Breast epithelium (tissue), 4 donors: ENCODE measurements around the gene IL26. TPM values are rescaled to one million over a fixed set of nuclear protein-coding genes. Genes with fewer than 3 reads are reported as not detected.

ENCODE experiments used
- DNase-seq, 2 donors: peaks; one replicate each; pipeline ENCODE4 v3.0.0-alpha.2; 2019; ENCODE audit warnings: low spot score in 2 of 2
- H3K27ac ChIP-seq, 2 donors: fragments of 200-600 bp; sonication (generic) in 1 of 2; one replicate each; pipeline ENCODE4 v1.5.1; 2016 to 2019; ENCODE audit warnings: mild to moderate bottlenecking in 1 of 2
- H3K27me3 ChIP-seq, 2 donors: fragments of 200-600 bp; sonication (generic) in 1 of 2; one replicate each; pipeline versions ENCODE4 v1.5.1 to v1.6.0; 2017 to 2019; ENCODE audit warnings: control low read depth in 1 of 2, mild to moderate bottlenecking in 1 of 2
- H3K36me3 ChIP-seq: fragments of 200-600 bp; one replicate; pipeline ENCODE4 v1.5.1; 2019
- H3K4me1 ChIP-seq, 2 donors: fragments of 200-600 bp; sonication (generic); one replicate each; pipeline ENCODE4 v1.5.1; 2016 to 2019; ENCODE audit warnings: control low read depth in 1 of 2
- H3K4me3 ChIP-seq, 3 donors: fragments of 200-600 bp; sonication (generic); 1 replicate in 2 of 3; 2 replicates in 1 of 3; pipeline ENCODE4 v1.5.1; 2016 to 2019; ENCODE audit warnings: mild to moderate bottlenecking in 3 of 3, moderate library complexity in 2 of 3
- H3K9me3 ChIP-seq, 2 donors: fragments of 200-600 bp; sonication (generic) in 1 of 2; one replicate each; pipeline ENCODE4 v1.5.1; 2016 to 2019; ENCODE audit warnings: control low read depth in 1 of 2
- CTCF ChIP-seq, 3 donors: fragments of 450-650 bp; IDR thresholded peaks; one replicate each; pipeline ENCODE4 v1.5.1; 2016 to 2017; ENCODE audit warnings: antibody characterized with exemption in 3 of 3, mild to moderate bottlenecking in 3 of 3, moderate library complexity in 3 of 3
- POLR2A ChIP-seq: fragments of 450-650 bp; IDR thresholded peaks from one replicate; pipeline ENCODE4 v1.6.1; 2016; ENCODE audit warnings: antibody characterized with exemption, mild to moderate bottlenecking, moderate library complexity
- POLR2AphosphoS5 ChIP-seq, 3 donors: sonication (generic); formaldehyde crosslinking; IDR thresholded peaks; one replicate each; pipeline ENCODE4 v1.6.1; 2017; ENCODE audit warnings: antibody characterized with exemption in 3 of 3
- intact Hi-C: fragments of 100-400 bp; cut with DNase I; formaldehyde crosslinking; loops from one replicate; pipeline ENCODE4 v1.15.1; 2023; ENCODE audit warnings: low total_unique reads
- total RNA-seq, 3 donors: library from RNA; depleted of rRNA; stranded (reverse); fragments of >200 nt; gene quantifications; one replicate each; pipeline ENCODE4 v1.1.0, GENCODE V29; 2016

IL26 gene
- total RNA-seq, 3 donors from 2014 or later, result not detected

DNA sequence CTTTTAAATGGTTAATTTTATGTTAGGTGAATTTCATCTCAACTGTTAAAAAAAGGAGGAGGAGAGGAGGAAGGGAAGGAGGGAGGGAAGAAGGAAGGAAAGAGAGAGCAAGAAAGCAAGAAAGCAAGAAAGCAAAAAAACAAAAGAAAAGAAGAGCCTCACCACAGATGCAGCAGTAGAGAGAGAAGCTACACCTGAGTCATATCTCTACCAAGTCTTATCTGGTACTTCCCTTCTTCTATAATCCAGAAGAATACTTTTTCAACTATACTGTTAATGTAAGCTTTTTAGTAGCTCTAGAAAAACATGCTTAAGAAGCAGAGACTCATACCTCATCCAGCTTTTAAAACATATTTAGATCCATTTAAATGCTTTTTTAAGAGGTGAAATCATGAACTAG is 5.6 kb upstream of the IL26 start:
- no peaks in the 10 kb centered on the region for H3K27me3 ChIP-seq
- no peak for TF ChIP-seq POLR2A
- no peak for TF ChIP-seq CTCF (IDR thresholded peaks at IDR 0.05)
- no peak for TF ChIP-seq POLR2AphosphoS5 (IDR thresholded peaks at IDR 0.05)
- intact Hi-C loops, result no loop called here
- H3K36me3 ChIP-seq, result no peaks in the 10 kb centered on the region
- no peak for DNase-seq
- no peaks in the 10 kb centered on the region for H3K9me3 ChIP-seq
- no peak overlapping the region for H3K27ac ChIP-seq
- no peaks in the 10 kb centered on the region for H3K4me1 ChIP-seq
- no peak overlapping the region for H3K4me3 ChIP-seq

DNA sequence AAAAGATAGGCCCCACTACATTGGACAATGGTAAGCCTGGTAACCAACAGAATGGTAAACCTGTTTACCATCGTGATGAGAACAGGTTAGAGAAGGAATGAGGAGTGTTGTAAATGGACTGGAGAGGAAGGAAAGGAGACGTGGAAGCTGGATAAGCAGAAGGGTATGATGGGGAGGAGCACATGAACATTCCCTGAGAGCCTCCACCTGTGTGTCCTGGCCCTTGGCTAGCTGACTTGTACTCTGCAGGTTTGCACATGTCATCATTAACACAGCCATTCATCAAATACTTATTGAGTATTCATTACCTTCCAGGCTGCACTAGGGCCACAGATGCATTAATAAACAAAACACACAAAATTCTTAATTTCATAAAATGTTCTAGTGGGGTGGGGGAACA is 4.3 kb upstream of the IL26 start:
- no peak for DNase-seq
- no peaks in the 10 kb centered on the region for H3K4me1 ChIP-seq
- H3K27me3 ChIP-seq, result no peaks in the 10 kb centered on the region
- no peaks in the 10 kb centered on the region for H3K36me3 ChIP-seq
- no peak overlapping the region for H3K4me3 ChIP-seq
- intact Hi-C loops, result no loop called here
- TF ChIP-seq CTCF (IDR thresholded peaks at IDR 0.05) (no peak), POLR2AphosphoS5 (IDR thresholded peaks at IDR 0.05) (no peak), POLR2A (no peak)
- no peaks in the 10 kb centered on the region for H3K9me3 ChIP-seq
- no peak overlapping the region for H3K27ac ChIP-seq

DNA sequence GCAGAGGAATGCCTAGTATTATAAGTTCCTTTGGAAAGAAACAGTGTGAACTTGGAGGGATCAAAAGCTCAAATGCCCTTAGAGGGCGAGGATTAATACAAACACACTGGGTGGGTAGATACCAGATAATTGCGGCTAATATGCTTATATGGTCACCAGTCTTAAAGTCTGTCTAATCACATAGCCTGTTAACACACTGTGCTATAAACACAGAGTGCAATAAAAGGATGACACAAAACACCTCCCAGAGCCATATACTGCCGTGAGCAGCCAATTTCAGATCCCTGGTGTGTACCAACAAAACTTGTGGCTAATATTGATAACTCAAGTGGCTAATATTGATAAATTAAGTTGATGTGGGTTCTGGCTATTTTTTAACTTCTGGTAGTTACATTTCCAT is 1.7 kb upstream of the IL26 start:
- Histone ChIP-seq H3K4me1 (no peaks in the 10 kb centered on the region), H3K27ac (no peak overlapping the region), H3K27me3 (no peaks in the 10 kb centered on the region), H3K4me3 (no peak overlapping the region), H3K9me3 (no peaks in the 10 kb centered on the region), H3K36me3 (no peaks in the 10 kb centered on the region)
- TF ChIP-seq POLR2A, result no peak
- TF ChIP-seq CTCF (IDR thresholded peaks at IDR 0.05), result no peak
- no peak for TF ChIP-seq POLR2AphosphoS5 (IDR thresholded peaks at IDR 0.05)
- intact Hi-C loops, result no loop called here
- DNase-seq, result no peak

DNA sequence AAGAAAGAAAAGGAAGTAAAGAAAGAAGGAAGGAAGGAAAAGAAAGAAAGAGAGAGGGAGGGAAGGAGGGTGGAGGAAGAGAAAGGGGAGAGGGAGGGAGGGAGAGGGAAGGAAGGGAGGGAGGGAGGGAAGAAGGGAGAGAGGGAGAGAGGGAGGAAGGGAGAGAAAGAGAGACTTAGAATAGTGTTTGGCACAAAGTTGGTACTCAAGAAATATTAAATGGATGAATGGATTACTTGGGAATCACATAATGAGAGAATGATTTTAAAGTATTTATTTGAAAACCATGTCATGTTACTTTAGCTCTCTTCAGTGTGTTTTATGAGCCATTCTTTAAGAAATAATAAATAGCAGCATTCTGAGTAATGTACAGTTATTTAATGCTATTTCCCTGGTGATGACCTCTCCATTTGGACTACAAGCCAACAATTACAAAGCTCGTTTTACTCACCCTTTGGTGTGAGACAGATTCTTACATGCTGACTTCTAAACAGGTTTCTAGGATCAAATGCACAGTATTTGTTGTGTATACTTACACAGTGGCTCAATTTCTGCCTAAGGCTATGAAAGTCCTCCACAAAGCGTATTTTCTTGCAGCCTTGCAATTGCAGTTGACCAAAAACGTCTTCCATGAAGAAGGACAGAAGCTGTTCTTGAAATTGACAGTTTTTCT is 861 bp downstream of the IL26 start:
- Histone ChIP-seq H3K4me1 (no peaks in the 10 kb centered on the region), H3K27ac (no peak overlapping the region)

More for the DNA sequence above, 861 bp downstream of the IL26 start:
- Histone ChIP-seq H3K27me3 (no peaks in the 10 kb centered on the region), H3K4me3 (no peak overlapping the region), H3K36me3 (no peaks in the 10 kb centered on the region), H3K9me3 (no peaks in the 10 kb centered on the region)
- DNase-seq, result no peak
- TF ChIP-seq POLR2A (no peak), POLR2AphosphoS5 (IDR thresholded peaks at IDR 0.05) (no peak), CTCF (IDR thresholded peaks at IDR 0.05) (no peak)
- intact Hi-C loops, result no loop called here
